ENCODE results near the gene GNB1L.

Gene GNB1L

GRCh38 chr22:19772673-19773469 is 81.8 kb downstream of the GNB1L start:
- Histone ChIP-seq H3K27ac (no peak overlapping the region), H3K27me3 (peaks cover 89% of the 10 kb centered on the region), H3K4me3 (ENCODE audit: low read depth in 1 of 2, low read length in 1 of 2) (no peak overlapping the region), H3K4me1 (ENCODE audit: control insufficient read depth in 1 of 2, insufficient read depth in 1 of 2, low read depth in 1 of 2, low read length in 1 of 2) (peaks cover 0 to 3% of the 10 kb centered on the region in 2 experiments), H3K9me3 (no peaks in the 10 kb centered on the region), H3K36me3 (no peaks in the 10 kb centered on the region)
- TF ChIP-seq, protein P1, sequence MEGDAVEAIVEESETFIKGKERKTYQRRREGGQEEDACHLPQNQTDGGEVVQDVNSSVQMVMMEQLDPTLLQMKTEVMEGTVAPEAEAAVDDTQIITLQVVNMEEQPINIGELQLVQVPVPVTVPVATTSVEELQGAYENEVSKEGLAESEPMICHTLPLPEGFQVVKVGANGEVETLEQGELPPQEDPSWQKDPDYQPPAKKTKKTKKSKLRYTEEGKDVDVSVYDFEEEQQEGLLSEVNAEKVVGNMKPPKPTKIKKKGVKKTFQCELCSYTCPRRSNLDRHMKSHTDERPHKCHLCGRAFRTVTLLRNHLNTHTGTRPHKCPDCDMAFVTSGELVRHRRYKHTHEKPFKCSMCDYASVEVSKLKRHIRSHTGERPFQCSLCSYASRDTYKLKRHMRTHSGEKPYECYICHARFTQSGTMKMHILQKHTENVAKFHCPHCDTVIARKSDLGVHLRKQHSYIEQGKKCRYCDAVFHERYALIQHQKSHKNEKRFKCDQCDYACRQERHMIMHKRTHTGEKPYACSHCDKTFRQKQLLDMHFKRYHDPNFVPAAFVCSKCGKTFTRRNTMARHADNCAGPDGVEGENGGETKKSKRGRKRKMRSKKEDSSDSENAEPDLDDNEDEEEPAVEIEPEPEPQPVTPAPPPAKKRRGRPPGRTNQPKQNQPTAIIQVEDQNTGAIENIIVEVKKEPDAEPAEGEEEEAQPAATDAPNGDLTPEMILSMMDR (IDR thresholded peaks at IDR 0.05): no peak

GRCh38 chr22:19772422-19772672 is 82.3 kb downstream of the GNB1L start:
- no peak overlapping the region for H3K4me3 ChIP-seq (ENCODE audit: low read depth in 1 of 2, low read length in 1 of 2)
- H3K27me3 ChIP-seq: peaks cover 92% of the 10 kb centered on the region

DNA sequence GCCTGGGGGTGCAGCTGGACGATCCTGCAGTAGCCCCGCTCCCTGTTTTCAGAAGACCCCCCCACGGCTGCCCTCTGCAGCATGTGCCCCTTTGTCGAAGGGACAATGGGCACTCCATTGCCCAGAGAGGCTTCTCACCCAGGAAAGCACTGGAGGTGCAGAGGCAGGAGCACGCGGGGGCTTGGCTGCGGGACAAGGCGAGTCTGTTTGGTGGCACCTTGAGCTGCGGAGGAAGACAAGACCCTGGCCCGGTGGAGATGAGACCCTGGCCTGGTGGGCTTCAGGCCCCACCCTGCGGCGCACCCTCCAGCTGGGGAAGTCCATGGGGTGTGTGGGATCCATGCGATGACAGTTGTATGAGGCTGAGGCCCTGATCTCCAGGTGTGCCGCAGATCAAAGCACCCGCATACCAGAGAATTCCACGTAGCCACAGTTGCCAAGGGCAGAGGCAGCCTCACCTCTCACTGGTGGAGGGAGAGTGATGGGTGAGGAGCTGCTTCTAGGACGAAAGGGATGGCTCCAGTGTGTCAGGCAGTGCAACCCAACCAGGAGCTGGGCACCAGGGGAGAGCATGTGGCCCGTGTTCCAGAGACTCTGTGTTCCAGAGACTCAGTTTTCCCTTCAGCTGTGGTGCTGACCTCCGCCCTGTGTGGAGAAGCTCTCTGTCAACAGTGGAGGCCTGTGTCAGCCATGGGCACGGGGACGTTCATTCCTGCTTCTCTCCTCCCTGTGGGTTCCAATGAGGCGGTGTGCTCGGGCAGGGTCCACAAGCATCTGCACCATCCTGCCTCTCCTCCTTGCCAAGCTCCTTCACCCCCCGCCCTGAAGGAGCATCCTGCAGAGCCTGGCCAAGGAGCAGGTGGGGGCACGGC is 84.1 kb downstream of the GNB1L start:
- TF ChIP-seq, protein P1 (IDR thresholded peaks at IDR 0.05): no peak
- no peaks in the 10 kb centered on the region for H3K9me3 ChIP-seq
- H3K27me3 ChIP-seq: peaks cover 95% of the 10 kb centered on the region

More at GRCh38 chr22:19772422-19772672, 82.3 kb downstream of the GNB1L start:
- Histone ChIP-seq H3K27ac (no peak overlapping the region), H3K4me1 (ENCODE audit: control insufficient read depth in 1 of 2, insufficient read depth in 1 of 2, low read depth in 1 of 2, low read length in 1 of 2) (peaks cover 3 to 8% of the 10 kb centered on the region in 2 experiments), H3K9me3 (no peaks in the 10 kb centered on the region), H3K36me3 (no peaks in the 10 kb centered on the region)
- TF ChIP-seq, protein P1 (IDR thresholded peaks at IDR 0.05): no peak

DNA sequence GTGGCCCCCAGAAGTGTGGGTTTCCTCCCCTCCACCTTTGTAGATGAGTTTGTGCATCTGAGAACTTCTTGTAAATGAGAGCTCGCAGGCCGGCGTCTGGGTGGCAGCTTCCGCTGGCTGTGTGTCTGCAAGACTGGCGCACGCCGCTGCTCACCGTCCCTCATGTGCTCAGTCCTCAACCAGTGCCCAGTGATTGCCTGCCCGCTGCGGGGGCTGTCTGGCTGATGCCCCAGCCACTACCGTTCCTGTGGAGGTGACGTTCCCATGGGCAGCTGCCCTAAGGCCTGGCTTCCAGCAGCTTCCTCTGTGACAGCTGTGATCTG is 85.3 kb downstream of the GNB1L start:
- Histone ChIP-seq H3K36me3 (no peaks in the 10 kb centered on the region), H3K27me3 (peaks cover 99% of the 10 kb centered on the region)

More for the DNA sequence above, 84.1 kb downstream of the GNB1L start:
- peaks cover 16 to 23% of the 10 kb centered on the region in 2 experiments for H3K4me1 ChIP-seq (ENCODE audit: control insufficient read depth in 1 of 2, insufficient read depth in 1 of 2, low read depth in 1 of 2, low read length in 1 of 2)
- H3K27ac ChIP-seq: no peak overlapping the region
- no peaks in the 10 kb centered on the region for H3K36me3 ChIP-seq
- H3K4me3 ChIP-seq (ENCODE audit: low read depth in 1 of 2, low read length in 1 of 2): no peak overlapping the region

More for the DNA sequence above, 85.3 kb downstream of the GNB1L start:
- H3K4me1 ChIP-seq (ENCODE audit: control insufficient read depth in 1 of 2, insufficient read depth in 1 of 2, low read depth in 1 of 2, low read length in 1 of 2): peaks cover 18 to 26% of the 10 kb centered on the region in 2 experiments
- TF ChIP-seq, protein P1 (IDR thresholded peaks at IDR 0.05): no peak
- H3K27ac ChIP-seq: no peak overlapping the region
- H3K4me3 ChIP-seq (ENCODE audit: low read depth in 1 of 2, low read length in 1 of 2): no peak overlapping the region
- H3K9me3 ChIP-seq: no peaks in the 10 kb centered on the region
